ENCODE measurements around the gene OLFM1.
"Not testable (repeated sequence)": the region's sequence is repeated elsewhere in the genome, so short reads cannot be mapped to it uniquely, and the experiment has no call there.

GRCh38 chr9:135063888-135064287 lies 23.6 kb upstream of the OLFM1 start:
- TF ChIP-seq POLR2A (IDR thresholded peaks at IDR 0.05); CTCF (IDR thresholded peaks at IDR 0.05 in 4 of 5, conservative IDR thresholded peaks at IDR 0.05 in 1 of 5): not testable (repeated sequence)

Data from gastrocnemius medialis (tissue), 4 donors.